H1 (cell line): ENCODE data around the gene PXDC1. TPM values are rescaled to one million over a fixed set of nuclear protein-coding genes. Genes with fewer than 3 reads are reported as not detected.

ENCODE experiments used
- CTCF ChIA-PET: fragments of 300-600 bp; sonication (Branson Sonifier 250); formaldehyde crosslinking; loops from one replicate; lab custom pipeline; 2021; ENCODE audit not compliant: partially characterized antibody; lab: Charles Lee
- POLR2A ChIA-PET: fragments of 300-600 bp; sonication (Branson Sonifier 250); formaldehyde crosslinking; loops from one replicate; lab custom pipeline; 2021; ENCODE audit warnings: inconsistent platforms; ENCODE audit not compliant: partially characterized antibody; lab: Charles Lee
- DNase-seq, 2 experiments: peaks; one replicate each; pipeline versions ENCODE4 v3.0.0 to v3.0.0-alpha.2; 2010 to 2022; ENCODE audit warnings: low spot score in 2 of 2, low read depth in 1 of 2, mixed read lengths in 1 of 2
- FAIRE-seq: peaks from 2 replicates; lab custom pipeline; 2011; peaks lifted over from hg19 to GRCh38; lab: Jason Lieb, UNC
- H2AFZ ChIP-seq: 2 replicates; pipeline ENCODE4 v1.8.1; 2012; ENCODE audit warnings: low read length, inconsistent platforms
- H2AK5ac ChIP-seq: 2 replicates; pipeline ENCODE4 v1.6.1; 2013; ENCODE audit warnings: low read depth, low read length
- H2BK120ac ChIP-seq: replicated peaks from 2 replicates; pipeline ENCODE3; 2013; ENCODE audit warnings: low read depth, low read length, inconsistent platforms
- H2BK12ac ChIP-seq: 2 replicates; pipeline ENCODE4 v1.6.1; 2013; ENCODE audit warnings: low read depth, low read length
- H2BK15ac ChIP-seq: 2 replicates; pipeline ENCODE4 v1.6.1; 2013; ENCODE audit warnings: low read length
- H2BK20ac ChIP-seq: 2 replicates; pipeline ENCODE4 v1.6.1; 2013; ENCODE audit warnings: low read length
- H2BK5ac ChIP-seq: 2 replicates; pipeline ENCODE4 v1.6.1; 2013; ENCODE audit warnings: low read depth, low read length
- H3K14ac ChIP-seq: 2 replicates; pipeline ENCODE4 v1.6.1; 2013; ENCODE audit warnings: inconsistent platforms; ENCODE audit not compliant: insufficient read length
- H3K18ac ChIP-seq: 2 replicates; pipeline ENCODE4 v1.6.1; 2013; ENCODE audit warnings: low read length; ENCODE audit errors: extremely low read depth
- H3K23ac ChIP-seq: 2 replicates; pipeline ENCODE4 v1.6.1; 2013; ENCODE audit warnings: inconsistent platforms; ENCODE audit not compliant: insufficient read length
- H3K23me2 ChIP-seq: 2 replicates; pipeline ENCODE4 v1.6.1; 2013; ENCODE audit warnings: low read depth, low read length
- H3K27ac ChIP-seq: 2 replicates; pipeline ENCODE4 v1.6.1; 2011; ENCODE audit warnings: low read depth, low read length, inconsistent platforms
- H3K27me3 ChIP-seq, 4 experiments: replicated peaks in 1 of 4; 1 replicate in 1 of 4; 2 replicates in 3 of 4; pipeline versions ENCODE4 v1.6.1 to v1.8.1; 2011 to 2013; ENCODE audit warnings: low read length in 3 of 4, mild to moderate bottlenecking in 3 of 4, inconsistent platforms in 2 of 4, mixed read lengths in 2 of 4, moderate library complexity in 1 of 4; ENCODE audit not compliant: control insufficient read depth in 3 of 4, insufficient read depth in 3 of 4; ENCODE audit errors: extremely low read depth in 1 of 4
- H3K36me3 ChIP-seq, 4 experiments: 2 replicates each; pipeline versions ENCODE4 v1.6.1 to v1.8.1; 2011 to 2013; ENCODE audit warnings: mild to moderate bottlenecking in 4 of 4, low read length in 3 of 4, moderate library complexity in 2 of 4, control low read depth in 1 of 4, inconsistent platforms in 1 of 4; ENCODE audit not compliant: insufficient read depth in 4 of 4, control insufficient read depth in 2 of 4
- H3K4ac ChIP-seq: replicated peaks from 2 replicates; pipeline ENCODE3; 2013; ENCODE audit warnings: low read length, low read depth, mixed read lengths, inconsistent platforms; ENCODE audit not compliant: insufficient read length
- H3K4me1 ChIP-seq, 4 experiments: replicated peaks in 1 of 4; 1 replicate in 1 of 4; 2 replicates in 3 of 4; pipeline versions ENCODE4 v1.6.1 to v1.8.1; 2011 to 2013; ENCODE audit warnings: low read length in 3 of 4, inconsistent platforms in 2 of 4, mixed read lengths in 1 of 4; ENCODE audit not compliant: insufficient read depth in 4 of 4, control insufficient read depth in 3 of 4
- H3K4me2 ChIP-seq, 2 experiments: 2 replicates each; pipeline versions ENCODE4 v1.6.1 to v1.8.1; 2011 to 2013; ENCODE audit warnings: low read depth in 2 of 2, low read length in 2 of 2, control low read depth in 1 of 2, inconsistent platforms in 1 of 2, mild to moderate bottlenecking in 1 of 2; ENCODE audit not compliant: insufficient read depth in 1 of 2
- H3K4me3 ChIP-seq, 4 experiments: fragments of 200-600, 300-600 bp in 1 of 4; sonication (generic), shearing (Covaris generic), sonication (Bioruptor Twin) in 1 of 4; 2 replicates each; pipeline versions ENCODE4 v1.5.1 to v1.8.1; 2011 to 2016; ENCODE audit warnings: low read length in 4 of 4, low read depth in 3 of 4, control low read depth in 2 of 4, inconsistent platforms in 2 of 4, mild to moderate bottlenecking in 2 of 4, mixed read lengths in 1 of 4, moderate library complexity in 1 of 4; ENCODE audit not compliant: insufficient read depth in 2 of 4; ENCODE audit errors: extremely low read depth in 1 of 4
- H3K56ac ChIP-seq: replicated peaks from 2 replicates; pipeline ENCODE3; 2013; ENCODE audit warnings: low read depth, mild to moderate bottlenecking, mixed read lengths, low read length, inconsistent platforms; ENCODE audit not compliant: insufficient read length
- H3K79me1 ChIP-seq: 2 replicates; pipeline ENCODE4 v1.6.1; 2013; ENCODE audit warnings: low read depth, low read length, control low read depth
- H3K79me2 ChIP-seq, 2 experiments: 2 replicates each; pipeline versions ENCODE4 v1.6.1 to v1.8.1; 2012 to 2013; ENCODE audit warnings: low read length in 2 of 2, mild to moderate bottlenecking in 2 of 2, inconsistent platforms in 1 of 2; ENCODE audit not compliant: insufficient read depth in 2 of 2, control insufficient read depth in 1 of 2
- H3K9ac ChIP-seq, 4 experiments: replicated peaks in 1 of 4; 1 replicate in 1 of 4; 2 replicates in 3 of 4; pipeline versions ENCODE4 v1.6.1 to v1.8.1; 2011 to 2013; ENCODE audit warnings: low read depth in 3 of 4, low read length in 3 of 4, control low read depth in 2 of 4, mild to moderate bottlenecking in 2 of 4, moderate library complexity in 2 of 4, inconsistent platforms in 1 of 4; ENCODE audit errors: extremely low read depth in 1 of 4
- H3K9me3 ChIP-seq, 2 experiments: 2 replicates each; pipeline versions ENCODE4 v1.6.1 to v1.8.1; 2012 to 2013; ENCODE audit warnings: mild to moderate bottlenecking in 2 of 2, moderate library complexity in 2 of 2, control low read depth in 1 of 2, inconsistent platforms in 1 of 2, low read depth in 1 of 2, low read length in 1 of 2, mixed read lengths in 1 of 2; ENCODE audit not compliant: insufficient read depth in 2 of 2
- H4K20me1 ChIP-seq, 2 experiments: replicated peaks in 1 of 2; 2 replicates each; pipeline versions ENCODE3 to v1.8.1; 2011 to 2013; ENCODE audit warnings: inconsistent platforms in 2 of 2, low read length in 2 of 2, mild to moderate bottlenecking in 1 of 2; ENCODE audit not compliant: insufficient read depth in 2 of 2, control insufficient read depth in 1 of 2
- H4K5ac ChIP-seq: 2 replicates; pipeline ENCODE4 v1.6.1; 2013; ENCODE audit warnings: low read length, low read depth, mixed read lengths, inconsistent platforms; ENCODE audit not compliant: insufficient read length
- H4K8ac ChIP-seq: 2 replicates; pipeline ENCODE4 v1.8.0; 2013; ENCODE audit warnings: mild to moderate bottlenecking, moderate library complexity, low read length, inconsistent platforms; ENCODE audit not compliant: insufficient read depth; ENCODE audit errors: extremely low read depth
- H4K91ac ChIP-seq: replicated peaks from 2 replicates; pipeline ENCODE3; 2013; ENCODE audit warnings: low read length, mixed read lengths, inconsistent platforms; ENCODE audit not compliant: insufficient read length
- EZH2 ChIP-seq: fragments of 200-600 bp; sonication (generic); IDR thresholded peaks from 2 replicates; pipeline ENCODE4 v1.7.1; 2012; ENCODE audit warnings: low read depth, mild to moderate bottlenecking, moderate library complexity, low read length, inconsistent platforms; ENCODE audit not compliant: severe bottlenecking
- KDM4A ChIP-seq: IDR thresholded peaks from one replicate; pipeline ENCODE4 v1.7.1; 2012; ENCODE audit warnings: low read depth, mild to moderate bottlenecking, moderate library complexity, low read length, inconsistent platforms; ENCODE audit not compliant: severe bottlenecking
- MAFK ChIP-seq: IDR thresholded peaks from 2 replicates; pipeline ENCODE4 v1.6.1; 2012; ENCODE audit warnings: low read depth, mild to moderate bottlenecking, improper control_type of control experiment, low read length
- RFX5 ChIP-seq: IDR thresholded peaks from 2 replicates; pipeline ENCODE4 v1.6.1; 2011; ENCODE audit warnings: low read depth, low read length, improper control_type of control experiment, borderline replicate concordance
- SAP30 ChIP-seq: fragments of 300-600 bp; sonication (generic); IDR thresholded peaks from 2 replicates; pipeline ENCODE4 v1.7.1; 2012; ENCODE audit warnings: low read length, moderate library complexity, mild to moderate bottlenecking, inconsistent platforms; ENCODE audit not compliant: insufficient read depth, insufficient replicate concordance
- SP4 ChIP-seq: IDR thresholded peaks from 2 replicates; pipeline ENCODE4 v1.6.1; 2012; ENCODE audit warnings: low read length, inconsistent platforms
- TAF1 ChIP-seq: IDR thresholded peaks from 2 replicates; pipeline ENCODE4 v1.6.1; 2011; ENCODE audit warnings: mild to moderate bottlenecking, low read depth, low read length
- WGBS, 2 experiments: shearing (Covaris generic) in 1 of 2; methylation state at CpG; one replicate each; pipeline versions ENCODE4 v1.1.6 to v1.1.7; 2013 to 2015; ENCODE audit warnings: low lambda C conversion rate in 2 of 2, mixed read lengths in 2 of 2, inconsistent platforms in 1 of 2, low coverage in 1 of 2, missing lambda C conversion rate in 1 of 2; ENCODE audit not compliant: insufficient replicate concordance in 2 of 2, insufficient coverage in 1 of 2, insufficient read length in 1 of 2; ENCODE audit errors: extremely low coverage in 1 of 2, missing lambda C conversion rate in 1 of 2; 5-methylcytosine and 5-hydroxymethylcytosine counted together
- polyA plus RNA-seq, 7 experiments: library from polyadenylated mRNA; depleted of rRNA in 3 of 7; stranded (reverse) in 5 of 7; unstranded in 2 of 7; fragments of >200 nt in 5 of 7; fragments of 200-250 nt in 2 of 7; gene quantifications; 1 replicate in 5 of 7; 2 replicates in 1 of 7; 4 replicates in 1 of 7; pipeline versions ENCODE4 v1.2.1 to v1.2.3, GENCODE V29; 2011 to 2013; ENCODE audit warnings: missing spikeins in 2 of 7, mixed read lengths in 2 of 7
- total RNA-seq: library from RNA; stranded (reverse); fragmentation: NEBNext Ultra II Directional; extraction: Animal tissue kit (Norgen Biotek cat#: 25700); gene quantifications from 2 replicates; pipeline ENCODE4 v1.2.1, GENCODE V29; 2021

PXDC1 gene
- total and polyA plus RNA-seq, 2 of the 8 experiments (the other 6 are each of a cell fraction or from before 2014, with no cell fraction given), result 1.7 to 2.0 TPM

- Histone ChIP-seq H4K20me1 (no peaks in the 10 kb centered on the region), H2BK20ac (no peak overlapping the region), H3K79me2 (no peaks in the 10 kb centered on the region), H3K23me2 (no peaks in the 10 kb centered on the region), H3K4me3 (no peak overlapping the region), H4K8ac (peak overlapping the region; percentile 22), H2BK120ac (no peak overlapping the region), H3K56ac (no peak overlapping the region), H2AFZ (no peak overlapping the region), H2BK15ac (no peak overlapping the region), H3K23ac (no peak overlapping the region), H3K9me3 (peaks cover 0 to 6% of the 10 kb centered on the region in 2 experiments; a peak in 2 of 4 replicates), H3K36me3 (no peaks in the 10 kb centered on the region), H3K18ac (no peak overlapping the region), H3K4me1 (peaks cover 0 to 9% (median 5%) of the 10 kb centered on the region in 4 experiments; a peak in 5 of 7 replicates), H2AK5ac (no peak overlapping the region), H3K79me1 (no peaks in the 10 kb centered on the region), H2BK12ac (no peak overlapping the region), H4K5ac (no peak overlapping the region), H3K27ac (no peak overlapping the region), H3K4me2 (no peak overlapping the region), H3K4ac (no peak overlapping the region), H2BK5ac (no peak overlapping the region), H3K14ac (no peak overlapping the region), H3K27me3 (peaks cover 0 to 2% (median 0%) of the 10 kb centered on the region in 4 experiments; a peak in 1 of 7 replicates), H3K9ac (no peak overlapping the region), H4K91ac (no peak overlapping the region)
- DNase-seq (no peak), FAIRE-seq (no peak)
- ChIA-PET POLR2A (no interaction called here), CTCF (interaction anchor here (0.8 to 1.6 kb wide), 2 partner anchors 9 to 109 kb away, joined by 3 read pairs; no protein-coding TSS in a partner anchor)
- 86% methylated on average over 15 of the region's 16 CpGs; no CpG with 5 or more reads in 1 of the 2 experiments for WGBS, 2 experiments
- no peak for TF ChIP-seq SAP30
- no peak for TF ChIP-seq RFX5
- no peak for TF ChIP-seq EZH2
- TF ChIP-seq SP4, result no peak
- no peak for TF ChIP-seq MAFK
- no peak for TF ChIP-seq TAF1
- no peak for TF ChIP-seq KDM4A
Observed at GRCh38 chr6:3739311-3739897, 12.1 kb downstream of the PXDC1 start.
